Sigmoid colon (tissue), 4 donors: ENCODE results near the gene KLHL7.

ENCODE experiments used
- EP300 ChIP-seq, 4 donors: sonication (generic); formaldehyde crosslinking; IDR thresholded peaks; one replicate each; pipeline ENCODE4 v1.6.1; 2017; ENCODE audit warnings: antibody characterized with exemption in 4 of 4
- POLR2A ChIP-seq, 2 donors: fragments of 450-650 bp; IDR thresholded peaks; one replicate each; pipeline ENCODE4 v1.6.1; 2016; ENCODE audit warnings: antibody characterized with exemption in 2 of 2, mild to moderate bottlenecking in 2 of 2, moderate library complexity in 2 of 2
- POLR2AphosphoS5 ChIP-seq, 4 donors: sonication (generic); formaldehyde crosslinking; IDR thresholded peaks; one replicate each; pipeline ENCODE4 v1.6.1; 2017; ENCODE audit warnings: antibody characterized with exemption in 4 of 4
- TF ChIP-seq, protein P1 (sequence below), 4 experiments: fragments of 450-650 bp in 3 of 4; fragments of 200-600 bp in 1 of 4; IDR thresholded peaks; one replicate each; pipeline ENCODE4 v1.5.1; 2016 to 2019; ENCODE audit warnings: antibody characterized with exemption in 4 of 4, mild to moderate bottlenecking in 3 of 4, moderate library complexity in 2 of 4

DNA sequence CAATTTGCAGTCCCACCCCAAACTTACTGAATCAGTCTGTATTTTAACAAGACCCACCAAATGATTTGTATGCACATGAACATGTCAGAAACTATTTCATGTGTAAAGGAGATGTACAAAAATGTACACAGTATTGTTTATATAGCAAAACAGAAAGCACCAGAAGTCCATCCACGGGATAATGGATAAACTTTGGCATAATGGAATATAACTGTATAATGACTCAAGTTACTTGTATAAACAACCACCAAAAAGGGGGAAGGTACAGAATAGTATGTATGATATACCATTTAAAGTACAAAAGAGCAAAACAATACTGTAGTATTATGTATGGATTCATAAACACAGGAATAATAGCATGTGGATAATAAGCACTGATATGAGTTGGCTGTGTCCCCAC lies 98.7 kb downstream of the KLHL7 start:
- TF ChIP-seq, protein P1, sequence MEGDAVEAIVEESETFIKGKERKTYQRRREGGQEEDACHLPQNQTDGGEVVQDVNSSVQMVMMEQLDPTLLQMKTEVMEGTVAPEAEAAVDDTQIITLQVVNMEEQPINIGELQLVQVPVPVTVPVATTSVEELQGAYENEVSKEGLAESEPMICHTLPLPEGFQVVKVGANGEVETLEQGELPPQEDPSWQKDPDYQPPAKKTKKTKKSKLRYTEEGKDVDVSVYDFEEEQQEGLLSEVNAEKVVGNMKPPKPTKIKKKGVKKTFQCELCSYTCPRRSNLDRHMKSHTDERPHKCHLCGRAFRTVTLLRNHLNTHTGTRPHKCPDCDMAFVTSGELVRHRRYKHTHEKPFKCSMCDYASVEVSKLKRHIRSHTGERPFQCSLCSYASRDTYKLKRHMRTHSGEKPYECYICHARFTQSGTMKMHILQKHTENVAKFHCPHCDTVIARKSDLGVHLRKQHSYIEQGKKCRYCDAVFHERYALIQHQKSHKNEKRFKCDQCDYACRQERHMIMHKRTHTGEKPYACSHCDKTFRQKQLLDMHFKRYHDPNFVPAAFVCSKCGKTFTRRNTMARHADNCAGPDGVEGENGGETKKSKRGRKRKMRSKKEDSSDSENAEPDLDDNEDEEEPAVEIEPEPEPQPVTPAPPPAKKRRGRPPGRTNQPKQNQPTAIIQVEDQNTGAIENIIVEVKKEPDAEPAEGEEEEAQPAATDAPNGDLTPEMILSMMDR (IDR thresholded peaks at IDR 0.05), result no peak
- TF ChIP-seq POLR2A (IDR thresholded peaks at IDR 0.05) (no peak), POLR2AphosphoS5 (IDR thresholded peaks at IDR 0.05) (no peak), EP300 (IDR thresholded peaks at IDR 0.05) (no peak)
